ENCODE results near the gene BZW2.

GRCh38 chr7:16611711-16612110, 34.3 kb upstream of the BZW2 start:
- TF ChIP-seq POLR2A (IDR thresholded peaks at IDR 0.05; ENCODE audit: low read length) (no peak), GATA1 (IDR thresholded peaks at IDR 0.05; ENCODE audit: low read depth, low read length) (no peak)
